GM12878 (cell line): ENCODE results near the gene LRRC47.

Experiments
- CHD1 ChIP-seq: IDR thresholded peaks from 2 replicates; pipeline ENCODE4 v1.6.1; 2012; ENCODE audit warnings: low read depth, low read length, improper control_type of control experiment
- EP300 ChIP-seq, 2 experiments: fragments of 150-350 bp in 1 of 2; IDR thresholded peaks; 2 replicates each; pipeline ENCODE4 v1.6.1; 2011 to 2012; ENCODE audit warnings: low read depth in 2 of 2, low read length in 2 of 2, borderline replicate concordance in 1 of 2, improper control_type of control experiment in 1 of 2, inconsistent platforms in 1 of 2; ENCODE audit not compliant: control insufficient read depth in 1 of 2
- EZH2 ChIP-seq: IDR thresholded peaks from 2 replicates; pipeline ENCODE4 v1.6.1; 2012; ENCODE audit warnings: low read depth, mild to moderate bottlenecking, control low read depth, inconsistent platforms, low read length, borderline replicate concordance; ENCODE audit not compliant: control insufficient read depth
- FOXK2 ChIP-seq: fragments of 450-650 bp; IDR thresholded peaks from 2 replicates; pipeline ENCODE4 v1.6.1; 2017; ENCODE audit warnings: mild to moderate bottlenecking, moderate library complexity
- HDAC6 ChIP-seq: fragments of 200-600 bp; sonication (generic); IDR thresholded peaks from one replicate; pipeline ENCODE4 v1.8.0; 2017; ENCODE audit warnings: antibody characterized with exemption; ENCODE audit not compliant: unreplicated experiment
- TAF1 ChIP-seq: IDR thresholded peaks from 2 replicates; pipeline ENCODE4 v1.6.1; 2011; ENCODE audit warnings: mild to moderate bottlenecking, low read depth, low read length, borderline replicate concordance
- USF2 ChIP-seq: IDR thresholded peaks from 2 replicates; pipeline ENCODE4 v1.6.1; 2011; ENCODE audit warnings: low read depth, low read length, improper control_type of control experiment, borderline replicate concordance
- ZBTB33 ChIP-seq: fragments of 450-650 bp; IDR thresholded peaks from 2 replicates; pipeline ENCODE4 v1.6.1; 2017; ENCODE audit warnings: mild to moderate bottlenecking
- ZSCAN29 ChIP-seq: fragments of 450-650 bp; IDR thresholded peaks from 2 replicates; pipeline ENCODE4 v1.6.1; 2017; ENCODE audit warnings: mild to moderate bottlenecking, moderate library complexity
- TF ChIP-seq, protein P1 (sequence below): IDR thresholded peaks from 2 replicates; pipeline ENCODE4 v1.6.1; 2011; ENCODE audit warnings: borderline replicate concordance, low read depth, mild to moderate bottlenecking, moderate library complexity, mixed read lengths, low read length; ENCODE audit not compliant: insufficient read depth; ENCODE audit errors: extremely low read length

- no peak for TF ChIP-seq TAF1
- no peak for TF ChIP-seq HDAC6
- no peak for TF ChIP-seq EZH2
- TF ChIP-seq ZBTB33 = no peak
- no peak for TF ChIP-seq CHD1
- TF ChIP-seq EP300 (IDR thresholded peaks at IDR 0.05; ENCODE audit: borderline replicate concordance in 1 of 2, control insufficient read depth in 1 of 2, low read depth in 2 of 2, low read length in 2 of 2) = no peak
- TF ChIP-seq ZSCAN29 = no peak
- TF ChIP-seq USF2 = no peak
- TF ChIP-seq, protein P1, sequence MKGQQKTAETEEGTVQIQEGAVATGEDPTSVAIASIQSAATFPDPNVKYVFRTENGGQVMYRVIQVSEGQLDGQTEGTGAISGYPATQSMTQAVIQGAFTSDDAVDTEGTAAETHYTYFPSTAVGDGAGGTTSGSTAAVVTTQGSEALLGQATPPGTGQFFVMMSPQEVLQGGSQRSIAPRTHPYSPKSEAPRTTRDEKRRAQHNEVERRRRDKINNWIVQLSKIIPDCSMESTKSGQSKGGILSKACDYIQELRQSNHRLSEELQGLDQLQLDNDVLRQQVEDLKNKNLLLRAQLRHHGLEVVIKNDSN = no peak
- no peak for TF ChIP-seq FOXK2
These were observed 63.0 kb downstream of the LRRC47 start for GRCh38 chr1:3733094-3733882.
